H9 (cell line): ENCODE data around the gene ZNF629. TPM values are rescaled to one million over a fixed set of nuclear protein-coding genes. Genes with fewer than 3 reads are reported as not detected.

Experiments
- DNase-seq: peaks from one replicate; pipeline ENCODE4 v3.0.0-alpha.2; 2017
- H2AFZ ChIP-seq: one replicate; pipeline ENCODE4 v1.6.1; 2013; ENCODE audit warnings: mild to moderate bottlenecking, low read length, control low read depth, moderate library complexity
- H2AK5ac ChIP-seq: 2 replicates; pipeline ENCODE4 v1.6.1; 2013; ENCODE audit warnings: low read length, control low read depth, mixed read lengths; ENCODE audit not compliant: insufficient read length
- H2BK120ac ChIP-seq: one replicate; pipeline ENCODE4 v1.6.1; 2013; ENCODE audit warnings: low read depth, mild to moderate bottlenecking, low read length, control low read depth, inconsistent platforms; ENCODE audit not compliant: poor library complexity, severe bottlenecking
- H2BK12ac ChIP-seq: 2 replicates; pipeline ENCODE4 v1.6.1; 2013; ENCODE audit warnings: low read length, control low read depth, mixed read lengths, low read depth; ENCODE audit not compliant: insufficient read length
- H2BK15ac ChIP-seq: 2 replicates; pipeline ENCODE4 v1.6.1; 2013; ENCODE audit warnings: low read depth, low read length, control low read depth
- H2BK20ac ChIP-seq: one replicate; pipeline ENCODE4 v1.6.1; 2013; ENCODE audit warnings: low read depth, mild to moderate bottlenecking, low read length, control low read depth, inconsistent platforms; ENCODE audit not compliant: poor library complexity, severe bottlenecking
- H2BK5ac ChIP-seq: 2 replicates; pipeline ENCODE4 v1.6.1; 2013; ENCODE audit warnings: low read length, control low read depth, mixed read lengths; ENCODE audit not compliant: insufficient read length
- H3K14ac ChIP-seq: 2 replicates; pipeline ENCODE4 v1.6.1; 2013; ENCODE audit warnings: low read length, control low read depth; ENCODE audit not compliant: insufficient read depth
- H3K18ac ChIP-seq: 2 replicates; pipeline ENCODE4 v1.6.1; 2013; ENCODE audit warnings: low read depth, mild to moderate bottlenecking, mixed read lengths, low read length, control low read depth; ENCODE audit not compliant: insufficient read length
- H3K23ac ChIP-seq: 2 replicates; pipeline ENCODE4 v1.6.1; 2013; ENCODE audit warnings: low read length, control low read depth, mixed read lengths, low read depth; ENCODE audit not compliant: insufficient read length
- H3K23me2 ChIP-seq: 2 replicates; pipeline ENCODE4 v1.6.1; 2013; ENCODE audit warnings: low read depth, mild to moderate bottlenecking, mixed read lengths, low read length, control low read depth; ENCODE audit not compliant: insufficient read length, poor library complexity, severe bottlenecking
- H3K27ac ChIP-seq: 2 replicates; pipeline ENCODE4 v1.5.1; 2013; ENCODE audit warnings: low read length, control low read depth, mixed read lengths, low read depth; ENCODE audit not compliant: insufficient read length
- H3K27me3 ChIP-seq: 2 replicates; pipeline ENCODE4 v1.6.1; 2013; ENCODE audit warnings: low read length, control low read depth, inconsistent platforms; ENCODE audit not compliant: insufficient read depth
- H3K4ac ChIP-seq: 2 replicates; pipeline ENCODE4 v1.6.1; 2013; ENCODE audit warnings: low read depth, mild to moderate bottlenecking, control low read depth, inconsistent platforms, low read length, moderate library complexity
- H3K4me1 ChIP-seq: 2 replicates; pipeline ENCODE4 v1.6.1; 2013; ENCODE audit warnings: low read length, control low read depth, inconsistent platforms; ENCODE audit not compliant: insufficient read depth
- H3K4me2 ChIP-seq: 2 replicates; pipeline ENCODE4 v1.6.1; 2013; ENCODE audit warnings: low read length, control low read depth, mixed read lengths; ENCODE audit not compliant: insufficient read length, insufficient read depth
- H3K56ac ChIP-seq: 2 replicates; pipeline ENCODE4 v1.6.1; 2013; ENCODE audit warnings: low read depth, mild to moderate bottlenecking, mixed read lengths, low read length, control low read depth; ENCODE audit not compliant: insufficient read length
- H3K79me1 ChIP-seq: 2 replicates; pipeline ENCODE4 v1.6.1; 2013; ENCODE audit warnings: low read depth, mild to moderate bottlenecking, moderate library complexity, low read length, control low read depth, inconsistent platforms; ENCODE audit not compliant: insufficient read depth, poor library complexity, severe bottlenecking
- H3K79me2 ChIP-seq: 2 replicates; pipeline ENCODE4 v1.6.1; 2013; ENCODE audit warnings: low read length, control low read depth, inconsistent platforms; ENCODE audit not compliant: insufficient read depth
- H3K9ac ChIP-seq: 2 replicates; pipeline ENCODE4 v1.6.1; 2013; ENCODE audit warnings: low read length, control low read depth, mixed read lengths; ENCODE audit not compliant: insufficient read length; ENCODE audit errors: extremely low read depth
- H3K9me3 ChIP-seq: one replicate; pipeline ENCODE4 v1.6.1; 2013; ENCODE audit warnings: low read depth, low read length, inconsistent platforms; ENCODE audit not compliant: control insufficient read depth
- H3T11ph ChIP-seq: one replicate; pipeline ENCODE4 v1.6.1; 2013; ENCODE audit warnings: mild to moderate bottlenecking, low read length, control low read depth, inconsistent platforms
- H4K20me1 ChIP-seq: one replicate; pipeline ENCODE4 v1.6.1; 2013; ENCODE audit not compliant: control insufficient read depth, insufficient read length, insufficient read depth
- H4K5ac ChIP-seq: 2 replicates; pipeline ENCODE4 v1.6.1; 2013; ENCODE audit warnings: low read depth, mild to moderate bottlenecking, mixed read lengths, low read length, control low read depth; ENCODE audit not compliant: insufficient read length
- H4K8ac ChIP-seq: replicated peaks from 2 replicates; pipeline ENCODE4 v1.6.1; 2013; ENCODE audit warnings: low read length, control low read depth, mixed read lengths, low read depth; ENCODE audit not compliant: insufficient read length
- H4K91ac ChIP-seq: 2 replicates; pipeline ENCODE4 v1.6.1; 2013; ENCODE audit warnings: low read depth, mild to moderate bottlenecking, moderate library complexity, mixed read lengths, low read length, control low read depth; ENCODE audit not compliant: insufficient read length
- H3K27ac Mint-ChIP-seq, 3 experiments: 2 replicates in 2 of 3; 3 replicates in 1 of 3; pipeline ENCODE4 v1.8.0; 2020 to 2021; ENCODE audit warnings: mixed read lengths in 3 of 3, mild to moderate bottlenecking in 1 of 3, moderate library complexity in 1 of 3
- H3K27me3 Mint-ChIP-seq: 2 replicates; pipeline ENCODE4 v1.8.0; 2021; ENCODE audit warnings: low read depth, mild to moderate bottlenecking, moderate library complexity, mixed read lengths
- H3K36me3 Mint-ChIP-seq, 3 experiments: 2 replicates in 2 of 3; 3 replicates in 1 of 3; pipeline ENCODE4 v1.8.0; 2020 to 2021; ENCODE audit warnings: low read depth in 3 of 3, mixed read lengths in 3 of 3; ENCODE audit not compliant: insufficient read depth in 1 of 3
- H3K4me1 Mint-ChIP-seq, 2 experiments: 2 replicates each; pipeline ENCODE4 v1.8.0; 2020; ENCODE audit warnings: mixed read lengths in 2 of 2
- H3K4me3 Mint-ChIP-seq, 2 experiments: 2 replicates in 1 of 2; 3 replicates in 1 of 2; pipeline ENCODE4 v1.8.0; 2020 to 2021; ENCODE audit warnings: mild to moderate bottlenecking in 2 of 2, mixed read lengths in 2 of 2, moderate library complexity in 1 of 2
- H3K9me3 Mint-ChIP-seq, 2 experiments: 2 replicates in 1 of 2; 3 replicates in 1 of 2; pipeline ENCODE4 v1.8.0; 2020; ENCODE audit warnings: mild to moderate bottlenecking in 2 of 2, mixed read lengths in 2 of 2, moderate library complexity in 1 of 2
- CTCF ChIP-seq: fragments of 200-600 bp; sonication (generic); conservative IDR thresholded peaks from 3 replicates; pipeline ENCODE4 v1.8.0; 2021; ENCODE audit warnings: antibody characterized with exemption, mild to moderate bottlenecking
- WGBS: extraction: QIAGEN DNeasy Blood & Tissue Kit; methylation state at CpG from one replicate; pipeline ENCODE4 v1.1.7; 2013; ENCODE audit warnings: missing lambda C conversion rate, low lambda C conversion rate, mixed read lengths; ENCODE audit not compliant: insufficient read length; ENCODE audit errors: extremely low coverage; 5-methylcytosine and 5-hydroxymethylcytosine counted together
- total RNA-seq: library from RNA; stranded (reverse); gene quantifications from 2 replicates; pipeline ENCODE4 v1.2.1, GENCODE V29; 2021

Gene ZNF629
- total RNA-seq, 1 experiment from 2014 or later, result 20.0 TPM

DNA sequence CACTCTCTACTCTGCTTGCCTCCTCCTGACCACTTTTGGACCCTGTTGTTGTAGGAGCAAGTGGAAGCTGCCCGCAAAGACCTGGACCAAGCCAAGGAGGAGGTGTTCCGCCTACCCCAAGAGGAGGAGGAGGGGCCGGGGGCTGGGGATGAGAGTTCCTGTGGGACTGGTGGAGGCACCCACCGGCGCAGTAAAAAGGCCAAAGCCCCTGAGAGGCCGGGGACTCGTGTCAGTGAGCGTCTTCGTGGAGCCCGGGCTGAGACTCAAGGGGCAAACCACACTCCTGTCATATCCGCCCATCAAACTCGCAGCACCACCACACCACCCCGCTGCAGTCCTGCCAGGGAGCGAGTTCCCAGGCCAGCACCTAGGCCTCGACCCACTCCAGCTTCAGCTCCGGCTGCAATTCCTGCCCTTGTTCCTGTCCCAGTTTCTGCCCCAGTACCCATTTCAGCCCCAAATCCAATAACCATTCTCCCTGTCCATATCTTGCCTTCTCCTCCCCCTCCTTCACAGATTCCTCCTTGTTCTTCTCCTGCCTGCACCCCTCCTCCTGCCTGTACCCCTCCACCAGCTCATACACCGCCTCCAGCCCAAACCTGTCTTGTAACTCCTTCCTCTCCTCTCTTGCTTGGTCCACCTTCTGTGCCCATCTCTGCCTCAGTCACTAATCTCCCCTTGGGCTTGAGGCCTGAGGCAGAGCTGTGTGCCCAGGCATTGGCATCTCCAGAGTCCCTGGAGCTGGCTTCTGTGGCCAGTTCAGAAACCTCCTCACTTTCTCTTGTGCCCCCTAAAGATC lies 49.8 kb downstream of the ZNF629 start:
- no peak overlapping the region for H3K56ac ChIP-seq
- H3K9me3 Mint-ChIP-seq, result no peaks in the 10 kb centered on the region
- no peak overlapping the region for H2AK5ac ChIP-seq
- H3K4ac ChIP-seq, result no peak overlapping the region
- H3K27me3 Mint-ChIP-seq, result no peaks in the 10 kb centered on the region
- no peak overlapping the region for H2BK15ac ChIP-seq
- no peak overlapping the region for H2BK12ac ChIP-seq
- H3K79me1 ChIP-seq, result no peaks in the 10 kb centered on the region
- H3K4me1 ChIP-seq, result no peaks in the 10 kb centered on the region
- no peak overlapping the region for H2BK5ac ChIP-seq
- H3K27ac Mint-ChIP-seq, result no peak overlapping the region; a peak in 1 of 7 replicates
- no peak overlapping the region for H3K14ac ChIP-seq
- H3K18ac ChIP-seq, result no peak overlapping the region
- TF ChIP-seq CTCF, result no peak
- no peak overlapping the region for H3K4me3 Mint-ChIP-seq
- H2BK120ac ChIP-seq, result no peak overlapping the region
- no peaks in the 10 kb centered on the region for H3K79me2 ChIP-seq
- no CpG with 5 or more reads among the region's 17 CpGs for WGBS
- H4K91ac ChIP-seq, result no peak overlapping the region
- H3K4me2 ChIP-seq, result no peak overlapping the region
- no peaks in the 10 kb centered on the region for H4K20me1 ChIP-seq
- H3K27me3 ChIP-seq, result no peaks in the 10 kb centered on the region
- no peak for DNase-seq
- H2AFZ ChIP-seq, result no peak overlapping the region
- no peak overlapping the region for H4K5ac ChIP-seq
- peaks cover 10 to 17% of the 10 kb centered on the region in 2 experiments for H3K4me1 Mint-ChIP-seq
- H3K36me3 Mint-ChIP-seq, result peaks cover 37 to 76% (median 61%) of the 10 kb centered on the region in 3 experiments
- H3K9ac ChIP-seq, result no peak overlapping the region
- no peak overlapping the region for H3T11ph ChIP-seq
- no peak overlapping the region for H4K8ac ChIP-seq
- no peak overlapping the region for H3K27ac ChIP-seq
- no peak overlapping the region for H2BK20ac ChIP-seq
- no peak overlapping the region for H3K23ac ChIP-seq
- no peaks in the 10 kb centered on the region for H3K9me3 ChIP-seq
- no peaks in the 10 kb centered on the region for H3K23me2 ChIP-seq
